Measurements from ENCODE around the gene ZNF576. TPM values are rescaled to one million over a fixed set of nuclear protein-coding genes. Genes with fewer than 3 reads are reported as not detected.
"Not testable (repeated sequence)": the region's sequence is repeated elsewhere in the genome, so short reads cannot be mapped to it uniquely, and the experiment has no call there.

ZNF576 gene
- total RNA-seq, 1 donor from 2014 or later, result 21.9 TPM

GRCh38 chr19:43643326-43643725 lies 46.9 kb downstream of the ZNF576 start:
- intact Hi-C loops (cut with DNase I), result no loop called here

GRCh38 chr19:43644181-43644580 lies 47.8 kb downstream of the ZNF576 start:
- no peak for DNase-seq (ENCODE audit: extremely low spot score in 2 of 2)
- no peak overlapping the region for H3K4me3 ChIP-seq
- intact Hi-C loops (cut with DNase I), result no loop called here
- peaks cover 8% of the 10 kb centered on the region for H3K4me1 ChIP-seq
- H3K36me3 ChIP-seq, result peaks cover 0 to 5% of the 10 kb centered on the region in 2 donors
- no peaks in the 10 kb centered on the region for H3K9me3 ChIP-seq
- no peak overlapping the region for H3K27ac ChIP-seq
- H3K27me3 ChIP-seq, result peaks cover 3% of the 10 kb centered on the region
- no peak for TF ChIP-seq POLR2A (IDR thresholded peaks at IDR 0.05)
- TF ChIP-seq, protein P1, sequence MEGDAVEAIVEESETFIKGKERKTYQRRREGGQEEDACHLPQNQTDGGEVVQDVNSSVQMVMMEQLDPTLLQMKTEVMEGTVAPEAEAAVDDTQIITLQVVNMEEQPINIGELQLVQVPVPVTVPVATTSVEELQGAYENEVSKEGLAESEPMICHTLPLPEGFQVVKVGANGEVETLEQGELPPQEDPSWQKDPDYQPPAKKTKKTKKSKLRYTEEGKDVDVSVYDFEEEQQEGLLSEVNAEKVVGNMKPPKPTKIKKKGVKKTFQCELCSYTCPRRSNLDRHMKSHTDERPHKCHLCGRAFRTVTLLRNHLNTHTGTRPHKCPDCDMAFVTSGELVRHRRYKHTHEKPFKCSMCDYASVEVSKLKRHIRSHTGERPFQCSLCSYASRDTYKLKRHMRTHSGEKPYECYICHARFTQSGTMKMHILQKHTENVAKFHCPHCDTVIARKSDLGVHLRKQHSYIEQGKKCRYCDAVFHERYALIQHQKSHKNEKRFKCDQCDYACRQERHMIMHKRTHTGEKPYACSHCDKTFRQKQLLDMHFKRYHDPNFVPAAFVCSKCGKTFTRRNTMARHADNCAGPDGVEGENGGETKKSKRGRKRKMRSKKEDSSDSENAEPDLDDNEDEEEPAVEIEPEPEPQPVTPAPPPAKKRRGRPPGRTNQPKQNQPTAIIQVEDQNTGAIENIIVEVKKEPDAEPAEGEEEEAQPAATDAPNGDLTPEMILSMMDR (IDR thresholded peaks at IDR 0.05), result no peak
- TF ChIP-seq POLR2AphosphoS5 (IDR thresholded peaks at IDR 0.05; ENCODE audit: insufficient read depth in 1 of 2, low read depth in 1 of 2), result no peak

More at GRCh38 chr19:43643326-43643725, 46.9 kb downstream of the ZNF576 start:
- no peaks in the 10 kb centered on the region for H3K9me3 ChIP-seq
- H3K4me3 ChIP-seq, result no peak overlapping the region
- H3K36me3 ChIP-seq, result peaks cover 0 to 5% of the 10 kb centered on the region in 2 donors
- no peak for DNase-seq (ENCODE audit: extremely low spot score in 2 of 2)
- H3K27ac ChIP-seq, result no peak overlapping the region
- H3K27me3 ChIP-seq, result peaks cover 3% of the 10 kb centered on the region
- H3K4me1 ChIP-seq, result peaks cover 8% of the 10 kb centered on the region
- TF ChIP-seq, protein P1 (IDR thresholded peaks at IDR 0.05), result no peak
- no peak for TF ChIP-seq POLR2AphosphoS5 (IDR thresholded peaks at IDR 0.05; ENCODE audit: insufficient read depth in 1 of 2, low read depth in 1 of 2)
- no peak for TF ChIP-seq POLR2A (IDR thresholded peaks at IDR 0.05)

DNA sequence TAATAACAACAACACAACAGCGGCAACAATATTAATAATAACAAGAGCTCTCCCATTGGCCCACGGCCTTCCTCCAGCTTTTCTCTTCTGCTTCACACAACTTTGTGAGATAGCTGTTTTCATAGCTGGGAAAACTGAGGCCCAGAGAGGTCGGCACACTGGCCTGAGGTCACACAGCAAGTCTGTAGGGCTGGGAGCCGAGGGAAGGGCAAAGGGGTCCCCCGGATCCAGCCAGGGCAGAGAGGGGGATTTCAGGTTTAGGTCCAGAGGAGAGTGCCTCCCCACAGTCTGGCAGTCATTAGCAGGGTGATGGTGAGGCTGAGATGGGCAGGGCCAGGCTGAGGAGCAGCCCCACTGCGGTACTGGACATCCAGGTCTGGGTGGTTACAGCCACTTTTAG lies 52.2 kb downstream of the ZNF576 start:
- Histone ChIP-seq H3K4me3 (no peak overlapping the region), H3K27ac (no peak overlapping the region), H3K36me3 (peaks cover 0 to 12% of the 10 kb centered on the region in 2 donors), H3K9me3 (no peaks in the 10 kb centered on the region), H3K4me1 (no peaks in the 10 kb centered on the region), H3K27me3 (no peaks in the 10 kb centered on the region)
- no peak for TF ChIP-seq POLR2A (IDR thresholded peaks at IDR 0.05)
- TF ChIP-seq POLR2AphosphoS5 (IDR thresholded peaks at IDR 0.05; ENCODE audit: insufficient read depth in 1 of 2, low read depth in 1 of 2), result no peak
- TF ChIP-seq, protein P1 (IDR thresholded peaks at IDR 0.05), result no peak
- intact Hi-C loops (cut with DNase I), result no loop called here
- no peak for DNase-seq (ENCODE audit: extremely low spot score in 2 of 2)

GRCh38 chr19:43649514-43649913 lies 53.1 kb downstream of the ZNF576 start:
- Histone ChIP-seq H3K4me3 (no peak overlapping the region), H3K27ac (no peak overlapping the region), H3K36me3 (peaks cover 0 to 17% of the 10 kb centered on the region in 2 donors), H3K9me3 (no peaks in the 10 kb centered on the region), H3K4me1 (no peaks in the 10 kb centered on the region), H3K27me3 (no peaks in the 10 kb centered on the region)
- DNase-seq (ENCODE audit: extremely low spot score in 2 of 2), result no peak
- intact Hi-C loops (cut with DNase I), result no loop called here
- TF ChIP-seq, protein P1 (IDR thresholded peaks at IDR 0.05), result no peak
- no peak for TF ChIP-seq POLR2AphosphoS5 (IDR thresholded peaks at IDR 0.05; ENCODE audit: insufficient read depth in 1 of 2, low read depth in 1 of 2)
- no peak for TF ChIP-seq POLR2A (IDR thresholded peaks at IDR 0.05)

GRCh38 chr19:43650276-43650675 lies 53.9 kb downstream of the ZNF576 start:
- not testable (repeated sequence) for H3K9me3 ChIP-seq; H3K4me1 ChIP-seq; H3K4me3 ChIP-seq; H3K27ac ChIP-seq; DNase-seq (ENCODE audit: extremely low spot score in 2 of 2); H3K27me3 ChIP-seq
- H3K36me3 ChIP-seq, result peaks cover 0 to 23% of the 10 kb centered on the region in 2 donors
- intact Hi-C loops (cut with DNase I), result loop anchor here (10.0 kb wide), 1 partner anchor 85 kb away; no protein-coding TSS in a partner anchor

Other genes with a start within 250 kb of the ZNF576 start
- gene CD177, start 242.9 kb upstream of the ZNF576 start, total RNA-seq, result not detected
- gene TEX101, start 181.7 kb upstream of the ZNF576 start, total RNA-seq, result not detected
- 247 TPM for gene LYPD3, start 131.0 kb upstream of the ZNF576 start, total RNA-seq
- gene PHLDB3, start 91.8 kb upstream of the ZNF576 start, total RNA-seq, result 24.3 TPM
- 74.4 TPM for gene ETHE1, start 69.4 kb upstream of the ZNF576 start, total RNA-seq
- 2.9 TPM for gene ZNF575, start 63.4 kb upstream of the ZNF576 start, total RNA-seq
- 20.9 TPM for gene XRCC1, start 21.1 kb upstream of the ZNF576 start, total RNA-seq
- 8.8 TPM for gene PINLYP, start 20.8 kb upstream of the ZNF576 start, total RNA-seq
- 11.0 TPM for gene IRGQ, start 461 bp upstream of the ZNF576 start, total RNA-seq
- 0.98 TPM for gene SRRM5, start 15.5 kb downstream of the ZNF576 start, total RNA-seq
- gene ZNF428, start 23.0 kb downstream of the ZNF576 start, total RNA-seq, result 30.9 TPM
- gene CADM4, start 43.3 kb downstream of the ZNF576 start, total RNA-seq, result 4.7 TPM
- 16.2 TPM for gene PLAUR, start 73.6 kb downstream of the ZNF576 start, total RNA-seq
- gene IRGC, start 119.5 kb downstream of the ZNF576 start, total RNA-seq, result not detected
- 56.5 TPM for gene SMG9, start 158.4 kb downstream of the ZNF576 start, total RNA-seq
- 16.2 TPM for gene KCNN4, start 184.4 kb downstream of the ZNF576 start, total RNA-seq
- gene LYPD5, start 205.9 kb downstream of the ZNF576 start, total RNA-seq, result 3.7 TPM
- 7.9 TPM for gene ZNF283, start 230.7 kb downstream of the ZNF576 start, total RNA-seq